Measurements from ENCODE around the gene KYNU. TPM values are rescaled to one million over a fixed set of nuclear protein-coding genes. Genes with fewer than 3 reads are reported as not detected.

KYNU gene
- total RNA-seq, 1 donor from 2014 or later, result 1.0 TPM

GRCh38 chr2:142875652-142876051 lies 1.8 kb upstream of the KYNU start:
- Histone ChIP-seq H3K4me1 (no peaks in the 10 kb centered on the region), H3K4me3 (no peak overlapping the region), H3K27me3 (ENCODE audit: low read depth) (no peaks in the 10 kb centered on the region), H3K36me3 (no peaks in the 10 kb centered on the region), H3K9me3 (replicated peaks) (no peaks in the 10 kb centered on the region), H3K27ac (replicated peaks) (no peak overlapping the region)
- intact Hi-C loops (cut with micrococcal nuclease), result no loop called here
- no peak for TF ChIP-seq CTCF (IDR thresholded peaks at IDR 0.05; ENCODE audit: borderline replicate concordance)
- no peak for DNase-seq

- no peaks in the 10 kb centered on the region for H3K9me3 ChIP-seq (replicated peaks)
- intact Hi-C loops (cut with micrococcal nuclease), result no loop called here
- H3K4me1 ChIP-seq, result no peaks in the 10 kb centered on the region
- DNase-seq, result no peak
- no peaks in the 10 kb centered on the region for H3K36me3 ChIP-seq
- H3K27ac ChIP-seq (replicated peaks), result no peak overlapping the region
- no peaks in the 10 kb centered on the region for H3K27me3 ChIP-seq (ENCODE audit: low read depth)
- H3K4me3 ChIP-seq, result no peak overlapping the region
- TF ChIP-seq CTCF (IDR thresholded peaks at IDR 0.05; ENCODE audit: borderline replicate concordance), result no peak
Observed at GRCh38 chr2:142876423-142876822, 1.0 kb upstream of the KYNU start.

GRCh38 chr2:142878031-142878678 lies 691 bp downstream of the KYNU start:
- Histone ChIP-seq H3K27ac (replicated peaks) (no peak overlapping the region), H3K9me3 (replicated peaks) (no peaks in the 10 kb centered on the region), H3K36me3 (no peaks in the 10 kb centered on the region), H3K27me3 (ENCODE audit: low read depth) (no peaks in the 10 kb centered on the region), H3K4me1 (no peaks in the 10 kb centered on the region), H3K4me3 (peak overlapping the region; percentile 32)
- TF ChIP-seq CTCF (IDR thresholded peaks at IDR 0.05; ENCODE audit: borderline replicate concordance), result no peak
- no peak for DNase-seq
- intact Hi-C loops (cut with micrococcal nuclease), result no loop called here

- H3K27ac ChIP-seq (replicated peaks), result no peak overlapping the region
- no peaks in the 10 kb centered on the region for H3K4me1 ChIP-seq
- H3K9me3 ChIP-seq (replicated peaks), result no peaks in the 10 kb centered on the region
- no peaks in the 10 kb centered on the region for H3K27me3 ChIP-seq (ENCODE audit: low read depth)
- no peak for TF ChIP-seq CTCF (IDR thresholded peaks at IDR 0.05; ENCODE audit: borderline replicate concordance)
- intact Hi-C loops (cut with micrococcal nuclease), result no loop called here
- no peak for DNase-seq
- H3K36me3 ChIP-seq, result no peaks in the 10 kb centered on the region
- no peak overlapping the region for H3K4me3 ChIP-seq
Observed at GRCh38 chr2:142879151-142879550, 1.7 kb downstream of the KYNU start.

GRCh38 chr2:142880279-142880678 lies 2.8 kb downstream of the KYNU start:
- no peak for TF ChIP-seq CTCF (IDR thresholded peaks at IDR 0.05; ENCODE audit: borderline replicate concordance)
- Histone ChIP-seq H3K36me3 (no peaks in the 10 kb centered on the region), H3K9me3 (replicated peaks) (no peaks in the 10 kb centered on the region), H3K27ac (replicated peaks) (no peak overlapping the region), H3K4me1 (no peaks in the 10 kb centered on the region), H3K4me3 (no peak overlapping the region), H3K27me3 (ENCODE audit: low read depth) (no peaks in the 10 kb centered on the region)
- DNase-seq, result no peak
- intact Hi-C loops (cut with micrococcal nuclease), result no loop called here
